K562 (cell line): ENCODE data around the gene PLXNB2. TPM values are rescaled to one million over a fixed set of nuclear protein-coding genes. Genes with fewer than 3 reads are reported as not detected.
A peak's percentile ranks its signal among the peaks of the same experiment; 100 is the strongest.

Experiments used
- C11orf30 ChIP-seq: fragments of 450-650 bp; IDR thresholded peaks from 2 replicates; pipeline ENCODE4 v1.6.1; 2016; ENCODE audit warnings: low read depth, mild to moderate bottlenecking
- FOXJ3 ChIP-seq: sonication (generic); formaldehyde crosslinking; IDR thresholded peaks from 2 replicates; pipeline ENCODE4 v1.4.0; 2020; ENCODE audit warnings: mild to moderate bottlenecking, missing genetic modification reagents
- GTF2A2 ChIP-seq: IDR thresholded peaks from 2 replicates; pipeline ENCODE4 v1.6.1; 2016; ENCODE audit warnings: mild to moderate bottlenecking, missing genetic modification characterization, missing compliant biosample characterization
- HNRNPK ChIP-seq: fragments of 200-400 bp; formaldehyde crosslinking; IDR thresholded peaks from one replicate; pipeline ENCODE4 v1.6.1; 2018; ENCODE audit warnings: mild to moderate bottlenecking, low read depth, low read length; ENCODE audit not compliant: poor library complexity, severe bottlenecking
- IRF1 ChIP-seq: sonication (generic); formaldehyde crosslinking; IDR thresholded peaks from 2 replicates; pipeline ENCODE4 v1.8.0; 2022; ENCODE audit warnings: missing genetic modification reagents, mild to moderate bottlenecking, borderline replicate concordance
- MED1 ChIP-seq: sonication (generic); formaldehyde crosslinking; IDR thresholded peaks from 2 replicates; pipeline ENCODE4 v1.8.1; 2023; ENCODE audit warnings: missing genetic modification reagents, borderline replicate concordance
- NONO ChIP-seq, 2 experiments: fragments of 200-400 bp in 1 of 2; fragments of 450-650 bp in 1 of 2; formaldehyde crosslinking in 1 of 2; IDR thresholded peaks; 2 replicates each; pipeline ENCODE4 v1.6.1; 2017; ENCODE audit warnings: low read depth in 2 of 2, mild to moderate bottlenecking in 2 of 2, moderate library complexity in 2 of 2, low read length in 1 of 2
- POLR2G ChIP-seq: fragments of 200-400 bp; formaldehyde crosslinking; IDR thresholded peaks from 2 replicates; pipeline ENCODE4 v1.6.1; 2017; ENCODE audit warnings: low read depth, mild to moderate bottlenecking, antibody characterized with exemption, low read length, moderate library complexity
- RBBP5 ChIP-seq: fragments of 200-600 bp; sonication (generic); IDR thresholded peaks from 2 replicates; pipeline ENCODE4 v1.6.1; 2012; ENCODE audit warnings: borderline replicate concordance, mild to moderate bottlenecking, low read length, control low read depth, inconsistent platforms; ENCODE audit not compliant: insufficient read depth, poor library complexity, severe bottlenecking
- RBM22 ChIP-seq: fragments of 200-400 bp; formaldehyde crosslinking; IDR thresholded peaks from 2 replicates; pipeline ENCODE4 v1.6.1; 2018; ENCODE audit warnings: low read length, low read depth; ENCODE audit not compliant: poor library complexity, severe bottlenecking
- XRCC3 ChIP-seq: fragments of 450-650 bp; IDR thresholded peaks from 2 replicates; pipeline ENCODE4 v1.6.1; 2017; ENCODE audit warnings: mild to moderate bottlenecking, moderate library complexity
- ZNF445 ChIP-seq: fragments of 250-450 bp; sonication (Bioruptor Pico); IDR thresholded peaks from 2 replicates; pipeline ENCODE4 v1.4.0; 2020; ENCODE audit warnings: low read depth, mild to moderate bottlenecking, moderate library complexity
- ZNF785 ChIP-seq: fragments of 250-450 bp; sonication (Bioruptor Pico); IDR thresholded peaks from 2 replicates; pipeline ENCODE4 v1.4.0; 2020; ENCODE audit warnings: mild to moderate bottlenecking
- polyA plus RNA-seq, 8 experiments: library from polyadenylated mRNA; depleted of rRNA in 4 of 8; stranded (reverse) in 5 of 8; unstranded in 3 of 8; fragments of >200 nt; fragmentation: Nextera tagmentation in 2 of 8; fragmentation: Illumina TruSeq in 1 of 8; extraction: Ambion mirVana in 2 of 8; extraction: Trizol in 1 of 8; gene quantifications; 2 replicates each; pipeline versions ENCODE4 v1.2.1 to v1.2.3, GENCODE V29; 2011 to 2014; ENCODE audit warnings: inconsistent platforms in 1 of 8, missing spikeins in 1 of 8
- total RNA-seq, 7 experiments: library from RNA; depleted of rRNA in 6 of 7; stranded (reverse); fragments of >200 nt in 6 of 7; fragmentation: Illumina TruSeq in 2 of 7; extraction: Trizol in 2 of 7; gene quantifications; 2 replicates each; pipeline versions ENCODE4 v1.2.1 to v1.2.3, GENCODE V29; 2011 to 2021; ENCODE audit warnings: low replicate concordance in 1 of 7

Gene PLXNB2
- total and polyA plus RNA-seq, 9 of the 15 experiments (the other 6 are each of a cell fraction or from before 2014, with no cell fraction given): 0.15 to 45.1 (median 13.6) TPM

GRCh38 chr22:50306753-50307749, at the start of gene PLXNB2 (continued):
- TF ChIP-seq RBBP5 (peak; percentile 38), XRCC3 (no peak), GTF2A2 (tag) (no peak), NONO (IDR thresholded peaks at IDR 0.05; ENCODE audit: low read depth in 2 of 2, low read length in 1 of 2) (peak in 1 of 2 experiments; percentile 23; a peak in 1 of 4 replicates), ZNF445 (CRISPR knock-in tag) (no peak), HNRNPK (peak; percentile 90), MED1 (CRISPR knock-in tag) (no peak), ZNF785 (CRISPR knock-in tag) (no peak), C11orf30 (no peak), RBM22 (no peak), IRF1 (no peak), FOXJ3 (CRISPR knock-in tag) (no peak), POLR2G (peak; percentile 69)
